Measurements from ENCODE around the gene UBAC2.

Gene UBAC2

GRCh38 chr13:99393791-99394735 lies 193.4 kb downstream of the UBAC2 start:
- Histone ChIP-seq H3K9me3 (ENCODE audit: control insufficient read depth in 5 of 5, low read length in 5 of 5) (no peaks in the 10 kb centered on the region), H3K9ac (ENCODE audit: low read length in 5 of 5) (no peak overlapping the region), H3K36me3 (ENCODE audit: control insufficient read depth in 5 of 5, insufficient read depth in 5 of 5, low read length in 5 of 5) (no peaks in the 10 kb centered on the region), H3K27me3 (ENCODE audit: control insufficient read depth in 5 of 5, insufficient read depth in 4 of 5, low read length in 5 of 5) (no peaks in the 10 kb centered on the region), H3K4me1 (ENCODE audit: control insufficient read depth in 5 of 5, insufficient read depth in 5 of 5, low read length in 5 of 5) (peaks cover 0 to 5% (median 0%) of the 10 kb centered on the region in 5 donors), H3K27ac (ENCODE audit: low read depth, low read length) (no peak overlapping the region), H3K4me3 (ENCODE audit: low read depth in 1 of 5, low read length in 5 of 5) (no peak overlapping the region)

GRCh38 chr13:99395436-99395835 lies 194.8 kb downstream of the UBAC2 start:
- no peaks in the 10 kb centered on the region for H3K36me3 ChIP-seq (ENCODE audit: control insufficient read depth in 5 of 5, insufficient read depth in 5 of 5, low read length in 5 of 5)
- no peak overlapping the region for H3K4me3 ChIP-seq (ENCODE audit: low read depth in 1 of 5, low read length in 5 of 5)
- no peak overlapping the region for H3K27ac ChIP-seq (ENCODE audit: low read depth, low read length)
- no peaks in the 10 kb centered on the region for H3K27me3 ChIP-seq (ENCODE audit: control insufficient read depth in 5 of 5, insufficient read depth in 4 of 5, low read length in 5 of 5)
- peaks cover 0 to 5% (median 0%) of the 10 kb centered on the region in 5 donors for H3K4me1 ChIP-seq (ENCODE audit: control insufficient read depth in 5 of 5, insufficient read depth in 5 of 5, low read length in 5 of 5)
- H3K9me3 ChIP-seq (ENCODE audit: control insufficient read depth in 5 of 5, low read length in 5 of 5): no peaks in the 10 kb centered on the region
- no peak overlapping the region for H3K9ac ChIP-seq (ENCODE audit: low read length in 5 of 5)

- no peak overlapping the region for H3K27ac ChIP-seq (ENCODE audit: low read depth, low read length)
- no peak overlapping the region for H3K4me3 ChIP-seq (ENCODE audit: low read depth in 1 of 5, low read length in 5 of 5)
- no peaks in the 10 kb centered on the region for H3K9me3 ChIP-seq (ENCODE audit: control insufficient read depth in 5 of 5, low read length in 5 of 5)
- peaks cover 0 to 5% (median 0%) of the 10 kb centered on the region in 5 donors for H3K4me1 ChIP-seq (ENCODE audit: control insufficient read depth in 5 of 5, insufficient read depth in 5 of 5, low read length in 5 of 5)
- H3K9ac ChIP-seq (ENCODE audit: low read length in 5 of 5): no peak overlapping the region
- no peaks in the 10 kb centered on the region for H3K36me3 ChIP-seq (ENCODE audit: control insufficient read depth in 5 of 5, insufficient read depth in 5 of 5, low read length in 5 of 5)
- H3K27me3 ChIP-seq (ENCODE audit: control insufficient read depth in 5 of 5, insufficient read depth in 4 of 5, low read length in 5 of 5): no peaks in the 10 kb centered on the region
Measured at GRCh38 chr13:99396446-99396845, 195.8 kb downstream of the UBAC2 start.

GRCh38 chr13:99398071-99398470 lies 197.4 kb downstream of the UBAC2 start:
- H3K4me1 ChIP-seq (ENCODE audit: control insufficient read depth in 5 of 5, insufficient read depth in 5 of 5, low read length in 5 of 5): no peaks in the 10 kb centered on the region
- H3K9ac ChIP-seq (ENCODE audit: low read length in 5 of 5): no peak overlapping the region
- no peaks in the 10 kb centered on the region for H3K9me3 ChIP-seq (ENCODE audit: control insufficient read depth in 5 of 5, low read length in 5 of 5)
- H3K4me3 ChIP-seq (ENCODE audit: low read depth in 1 of 5, low read length in 5 of 5): no peak overlapping the region
- H3K27ac ChIP-seq (ENCODE audit: low read depth, low read length): no peak overlapping the region
- no peaks in the 10 kb centered on the region for H3K36me3 ChIP-seq (ENCODE audit: control insufficient read depth in 5 of 5, insufficient read depth in 5 of 5, low read length in 5 of 5)
- no peaks in the 10 kb centered on the region for H3K27me3 ChIP-seq (ENCODE audit: control insufficient read depth in 5 of 5, insufficient read depth in 4 of 5, low read length in 5 of 5)

- Histone ChIP-seq H3K9ac (ENCODE audit: low read length in 5 of 5) (no peak overlapping the region), H3K27ac (ENCODE audit: low read depth, low read length) (no peak overlapping the region), H3K36me3 (ENCODE audit: control insufficient read depth in 5 of 5, insufficient read depth in 5 of 5, low read length in 5 of 5) (no peaks in the 10 kb centered on the region), H3K4me3 (ENCODE audit: low read depth in 1 of 5, low read length in 5 of 5) (no peak overlapping the region), H3K9me3 (ENCODE audit: control insufficient read depth in 5 of 5, low read length in 5 of 5) (no peaks in the 10 kb centered on the region), H3K27me3 (ENCODE audit: control insufficient read depth in 5 of 5, insufficient read depth in 4 of 5, low read length in 5 of 5) (no peaks in the 10 kb centered on the region), H3K4me1 (ENCODE audit: control insufficient read depth in 5 of 5, insufficient read depth in 5 of 5, low read length in 5 of 5) (no peaks in the 10 kb centered on the region)
Measured at GRCh38 chr13:99398916-99399622, 198.4 kb downstream of the UBAC2 start.

- H3K9ac ChIP-seq (ENCODE audit: low read length in 5 of 5): no peak overlapping the region
- no peaks in the 10 kb centered on the region for H3K4me1 ChIP-seq (ENCODE audit: control insufficient read depth in 5 of 5, insufficient read depth in 5 of 5, low read length in 5 of 5)
- no peaks in the 10 kb centered on the region for H3K36me3 ChIP-seq (ENCODE audit: control insufficient read depth in 5 of 5, insufficient read depth in 5 of 5, low read length in 5 of 5)
- no peak overlapping the region for H3K4me3 ChIP-seq (ENCODE audit: low read depth in 1 of 5, low read length in 5 of 5)
- H3K9me3 ChIP-seq (ENCODE audit: control insufficient read depth in 5 of 5, low read length in 5 of 5): no peaks in the 10 kb centered on the region
- no peaks in the 10 kb centered on the region for H3K27me3 ChIP-seq (ENCODE audit: control insufficient read depth in 5 of 5, insufficient read depth in 4 of 5, low read length in 5 of 5)
- H3K27ac ChIP-seq (ENCODE audit: low read depth, low read length): no peak overlapping the region
Measured at GRCh38 chr13:99399623-99399974, 198.9 kb downstream of the UBAC2 start.

GRCh38 chr13:99403458-99403971 lies 202.9 kb downstream of the UBAC2 start:
- Histone ChIP-seq H3K36me3 (ENCODE audit: control insufficient read depth in 5 of 5, insufficient read depth in 5 of 5, low read length in 5 of 5) (no peaks in the 10 kb centered on the region), H3K9me3 (ENCODE audit: control insufficient read depth in 5 of 5, low read length in 5 of 5) (no peaks in the 10 kb centered on the region), H3K4me1 (ENCODE audit: control insufficient read depth in 5 of 5, insufficient read depth in 5 of 5, low read length in 5 of 5) (peaks cover 0 to 14% (median 3%) of the 10 kb centered on the region in 5 donors), H3K27me3 (ENCODE audit: control insufficient read depth in 5 of 5, insufficient read depth in 4 of 5, low read length in 5 of 5) (no peaks in the 10 kb centered on the region), H3K9ac (ENCODE audit: low read length in 5 of 5) (no peak overlapping the region), H3K27ac (ENCODE audit: low read depth, low read length) (no peak overlapping the region), H3K4me3 (ENCODE audit: low read depth in 1 of 5, low read length in 5 of 5) (no peak overlapping the region)

- Histone ChIP-seq H3K36me3 (ENCODE audit: control insufficient read depth in 5 of 5, insufficient read depth in 5 of 5, low read length in 5 of 5) (no peaks in the 10 kb centered on the region), H3K4me1 (ENCODE audit: control insufficient read depth in 5 of 5, insufficient read depth in 5 of 5, low read length in 5 of 5) (peaks cover 0 to 16% (median 3%) of the 10 kb centered on the region in 5 donors), H3K9ac (ENCODE audit: low read length in 5 of 5) (no peak overlapping the region), H3K27ac (ENCODE audit: low read depth, low read length) (no peak overlapping the region), H3K27me3 (ENCODE audit: control insufficient read depth in 5 of 5, insufficient read depth in 4 of 5, low read length in 5 of 5) (no peaks in the 10 kb centered on the region), H3K4me3 (ENCODE audit: low read depth in 1 of 5, low read length in 5 of 5) (no peak overlapping the region), H3K9me3 (ENCODE audit: control insufficient read depth in 5 of 5, low read length in 5 of 5) (no peaks in the 10 kb centered on the region)
Measured at GRCh38 chr13:99404005-99404755, 203.5 kb downstream of the UBAC2 start.

- Histone ChIP-seq H3K27me3 (ENCODE audit: control insufficient read depth in 5 of 5, insufficient read depth in 4 of 5, low read length in 5 of 5) (no peaks in the 10 kb centered on the region), H3K27ac (ENCODE audit: low read depth, low read length) (no peak overlapping the region), H3K4me1 (ENCODE audit: control insufficient read depth in 5 of 5, insufficient read depth in 5 of 5, low read length in 5 of 5) (peaks cover 0 to 16% (median 3%) of the 10 kb centered on the region in 5 donors)
Measured at GRCh38 chr13:99405966-99406365, 205.3 kb downstream of the UBAC2 start.

More at GRCh38 chr13:99405966-99406365, 205.3 kb downstream of the UBAC2 start:
- Histone ChIP-seq H3K36me3 (ENCODE audit: control insufficient read depth in 5 of 5, insufficient read depth in 5 of 5, low read length in 5 of 5) (no peaks in the 10 kb centered on the region), H3K4me3 (ENCODE audit: low read depth in 1 of 5, low read length in 5 of 5) (no peak overlapping the region), H3K9ac (ENCODE audit: low read length in 5 of 5) (no peak overlapping the region), H3K9me3 (ENCODE audit: control insufficient read depth in 5 of 5, low read length in 5 of 5) (no peaks in the 10 kb centered on the region)
